Naive thymus-derived CD4-positive, alpha-beta T cell (primary cell): Measurements from ENCODE around the gene TMEM247. TPM values are rescaled to one million over a fixed set of nuclear protein-coding genes. Genes with fewer than 3 reads are reported as not detected.

Source experiments
- ATAC-seq: fragments of 150-1000 bp; cut with Tn5 transposase; 2 replicates; pipeline ENCODE4 v1.10.0; 2021; ENCODE audit warnings: mild to moderate bottlenecking, moderate library complexity
- CTCF ChIA-PET: fragments of 350-600 bp; sonication (Branson Sonifier 250); formaldehyde crosslinking; loops from one replicate; lab custom pipeline; 2021; ENCODE audit warnings: antibody characterized with exemption; lab: Charles Lee
- POLR2A ChIA-PET: fragments of 350-600 bp; sonication (Branson Sonifier 250); formaldehyde crosslinking; loops from one replicate; lab custom pipeline; 2021; ENCODE audit warnings: antibody characterized with exemption, inconsistent platforms; lab: Charles Lee
- DNase-seq, 9 donors: peaks; one replicate each; pipeline versions ENCODE4 v3.0.0 to v3.0.0-alpha.2; 2020 to 2022; ENCODE audit warnings: mixed read lengths in 1 of 9
- H3K27ac ChIP-seq: one replicate; pipeline ENCODE4 v1.7.0; 2013; ENCODE audit warnings: mild to moderate bottlenecking, low read depth, low read length, moderate library complexity
- H3K27me3 ChIP-seq, 2 donors: one replicate each; pipeline ENCODE4 v1.7.0; 2013; ENCODE audit warnings: low read length in 2 of 2, mild to moderate bottlenecking in 2 of 2, moderate library complexity in 2 of 2; ENCODE audit not compliant: control insufficient read depth in 2 of 2, insufficient read depth in 2 of 2
- H3K36me3 ChIP-seq, 3 experiments: 1 replicate in 2 of 3; 2 replicates in 1 of 3; pipeline ENCODE4 v1.7.0; 2013; ENCODE audit warnings: low read length in 3 of 3, mild to moderate bottlenecking in 3 of 3, moderate library complexity in 1 of 3; ENCODE audit not compliant: insufficient read depth in 3 of 3, control insufficient read depth in 2 of 3
- H3K4me1 ChIP-seq, 2 donors: one replicate each; pipeline ENCODE4 v1.7.0; 2013; ENCODE audit warnings: low read length in 2 of 2, mild to moderate bottlenecking in 2 of 2, moderate library complexity in 1 of 2; ENCODE audit not compliant: control insufficient read depth in 2 of 2, insufficient read depth in 2 of 2
- H3K4me3 ChIP-seq: 2 replicates; pipeline ENCODE4 v1.7.0; 2013; ENCODE audit warnings: mild to moderate bottlenecking, low read length
- H3K9me3 ChIP-seq, 3 experiments: 1 replicate in 2 of 3; 2 replicates in 1 of 3; pipeline ENCODE4 v1.7.0; 2013; ENCODE audit warnings: low read length in 3 of 3; ENCODE audit not compliant: control insufficient read depth in 2 of 3
- H3K27ac Mint-ChIP-seq, 9 donors: one replicate each; pipeline ENCODE4 v1.8.0; 2020 to 2022; ENCODE audit warnings: mixed read lengths in 9 of 9, mild to moderate bottlenecking in 8 of 9, moderate library complexity in 5 of 9, inconsistent platforms in 2 of 9
- H3K27me3 Mint-ChIP-seq, 5 donors: one replicate each; pipeline ENCODE4 v1.8.0; 2021 to 2022; ENCODE audit warnings: mixed read lengths in 5 of 5, mild to moderate bottlenecking in 1 of 5
- H3K36me3 Mint-ChIP-seq, 5 donors: one replicate each; pipeline ENCODE4 v1.8.0; 2020 to 2022; ENCODE audit warnings: mixed read lengths in 5 of 5, mild to moderate bottlenecking in 3 of 5, inconsistent platforms in 1 of 5
- H3K4me1 Mint-ChIP-seq, 7 donors: one replicate each; pipeline ENCODE4 v1.8.0; 2020 to 2022; ENCODE audit warnings: mixed read lengths in 7 of 7, mild to moderate bottlenecking in 3 of 7, inconsistent platforms in 1 of 7
- H3K4me3 Mint-ChIP-seq, 10 donors: one replicate each; pipeline ENCODE4 v1.8.0; 2020 to 2022; ENCODE audit warnings: mild to moderate bottlenecking in 10 of 10, mixed read lengths in 10 of 10, moderate library complexity in 6 of 10, inconsistent platforms in 2 of 10
- H3K9me3 Mint-ChIP-seq, 11 donors: one replicate each; pipeline ENCODE4 v1.8.0; 2020 to 2022; ENCODE audit warnings: mixed read lengths in 11 of 11, mild to moderate bottlenecking in 4 of 11, inconsistent platforms in 1 of 11, moderate library complexity in 1 of 11
- intact Hi-C, 2 donors: fragments of 100-400 bp; cut with micrococcal nuclease; formaldehyde crosslinking; loops; one replicate each; pipeline ENCODE4 v1.15.1; 2023
- polyA plus RNA-seq, 2 donors: library from polyadenylated mRNA; unstranded; fragments of 300-500 nt; fragmentation: Illumina TruSeq; gene quantifications; one replicate each; pipeline ENCODE4 v1.2.3, GENCODE V29; 2021
- total RNA-seq, 6 experiments: library from RNA in 5 of 6; stranded (reverse) in 5 of 6; gene quantifications; 1 replicate in 5 of 6; 2 replicates in 1 of 6; pipeline ENCODE4 v1.2.3 and lab custom pipeline; 2021 to 2026

TMEM247 gene
- total RNA-seq (not detected), polyA plus RNA-seq (not detected), total RNA-seq (lab: John Stamatoyannopoulos, UW) (not detected)

DNA sequence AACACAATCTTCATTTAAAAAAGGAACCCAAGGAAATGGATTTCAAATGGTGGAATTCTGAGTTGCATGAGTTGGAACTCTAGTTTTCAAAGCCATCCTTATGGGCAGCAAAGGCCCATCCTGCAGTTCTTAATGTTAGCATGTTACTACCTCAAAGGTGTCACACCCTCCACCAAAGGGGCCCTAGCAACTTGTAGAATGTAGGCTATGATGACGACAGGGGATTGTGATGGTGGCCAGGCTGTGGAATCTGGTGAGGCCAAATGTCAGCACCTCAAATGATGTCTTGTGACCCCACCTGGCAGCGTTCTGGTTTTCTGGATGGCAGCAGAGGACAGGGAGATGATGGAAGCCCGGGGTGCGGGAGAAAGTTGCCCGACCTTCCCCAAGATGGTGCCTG lies at the start of gene TMEM247:
Gene TMEM247, plus strand, starts transcription at position 301 of the 400 bp plus-strand sequence.
- H3K4me3 ChIP-seq = no peak within 1 kb of the TSS
- H3K27me3 Mint-ChIP-seq = peaks cover 0 to 20% (median 0%) of the 10 kb centered on the region in 5 donors
- H3K9me3 ChIP-seq = no peaks in the 10 kb centered on the region
- peaks cover 0 to 20% (median 13%) of the 10 kb centered on the region in 5 donors for H3K36me3 Mint-ChIP-seq
- H3K27ac Mint-ChIP-seq = peak within 1 kb of the TSS in 3 of 9 donors; percentile 16 to 70 (median 40)
- H3K4me1 ChIP-seq = peaks cover 0 to 12% of the 10 kb centered on the region in 2 donors
- ATAC-seq (no peak), DNase-seq (no peak)
- peaks cover 0 to 35% (median 14%) of the 10 kb centered on the region in 11 donors for H3K9me3 Mint-ChIP-seq
- H3K4me3 Mint-ChIP-seq = peak within 1 kb of the TSS in 3 of 10 donors; percentile 16 to 33 (median 21)
- POLR2A ChIA-PET = no interaction called here
- H3K27ac ChIP-seq = no peak within 1 kb of the TSS
- H3K27me3 ChIP-seq = no peaks in the 10 kb centered on the region
- no peaks in the 10 kb centered on the region for H3K36me3 ChIP-seq
- peaks cover 9 to 29% (median 24%) of the 10 kb centered on the region in 7 donors for H3K4me1 Mint-ChIP-seq
- intact Hi-C loops = no loop called here
- CTCF ChIA-PET = no interaction called here

DNA sequence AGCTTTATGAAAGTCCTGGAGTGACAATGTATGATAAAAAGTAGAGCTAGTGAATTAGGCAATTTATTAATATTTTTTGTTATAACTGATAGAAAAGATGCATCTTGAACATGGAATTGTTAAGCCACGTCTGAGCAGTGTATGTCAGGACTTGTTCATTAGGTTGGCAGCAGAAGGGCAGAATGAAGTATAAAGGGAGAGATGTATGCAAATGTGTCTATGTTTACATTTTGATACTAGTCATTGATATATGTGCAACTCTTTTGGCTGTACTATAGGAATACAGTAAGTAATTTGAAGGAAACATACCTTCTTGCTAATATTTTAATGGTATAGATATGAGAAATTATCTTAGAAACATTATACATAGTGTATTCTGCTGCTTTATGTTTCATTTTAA lies 49.0 kb upstream of the TMEM247 start:
- ChIA-PET POLR2A (no interaction called here), CTCF (interaction anchor here (0.5 kb wide), 1 partner anchor 24 kb away, joined by 3 read pairs; no protein-coding TSS in a partner anchor)
- Mint-ChIP-seq H3K27ac (peak overlapping the region in 2 of 9 donors; percentile 3 to 31), H3K4me3 (peak overlapping the region in 5 of 10 donors; percentile 3 to 53 (median 37)), H3K4me1 (peaks cover 6 to 45% (median 43%) of the 10 kb centered on the region in 7 donors), H3K36me3 (peaks cover 0 to 4% (median 0%) of the 10 kb centered on the region in 5 donors), H3K9me3 (peaks cover 0 to 8% (median 2%) of the 10 kb centered on the region in 11 donors), H3K27me3 (peaks cover 0 to 10% (median 0%) of the 10 kb centered on the region in 5 donors)
- intact Hi-C loops = no loop called here
- ATAC-seq = no peak
- DNase-seq = no peak
- Histone ChIP-seq H3K4me1 (peaks cover 28 to 29% of the 10 kb centered on the region in 2 donors), H3K4me3 (no peak overlapping the region), H3K27me3 (no peaks in the 10 kb centered on the region), H3K27ac (no peak overlapping the region), H3K36me3 (no peaks in the 10 kb centered on the region), H3K9me3 (no peaks in the 10 kb centered on the region)

DNA sequence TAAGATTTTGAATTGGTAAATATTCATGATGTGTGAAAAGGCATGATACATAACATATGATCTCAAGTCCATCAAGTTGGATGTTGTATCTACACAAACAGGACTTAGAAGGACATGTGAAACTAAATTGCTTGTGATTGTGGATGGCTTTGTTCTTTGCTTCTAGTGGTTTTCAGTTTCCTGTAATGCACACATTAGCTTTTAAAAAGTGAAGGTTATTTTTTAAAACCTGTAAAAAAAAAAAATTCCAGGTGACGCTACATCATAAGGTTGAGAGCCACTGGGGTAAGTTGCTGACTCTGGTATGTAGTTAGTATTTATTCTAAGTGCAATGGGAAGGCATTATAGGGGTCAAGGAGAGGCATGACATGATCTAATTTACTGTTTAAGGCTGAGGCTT lies 48.4 kb upstream of the TMEM247 start:
- H3K36me3 ChIP-seq = no peaks in the 10 kb centered on the region
- H3K27ac Mint-ChIP-seq = peak overlapping the region in 5 of 9 donors; percentile 3 to 71 (median 36)
- no peak overlapping the region for H3K27ac ChIP-seq
- no peak for ATAC-seq
- H3K9me3 ChIP-seq = no peaks in the 10 kb centered on the region
- peaks cover 0 to 10% (median 0%) of the 10 kb centered on the region in 5 donors for H3K27me3 Mint-ChIP-seq
- H3K4me3 Mint-ChIP-seq = peak overlapping the region in 8 of 10 donors; percentile 6 to 67 (median 40)
- H3K4me1 Mint-ChIP-seq = peaks cover 6 to 45% (median 43%) of the 10 kb centered on the region in 7 donors
- DNase-seq = peak in 3 of 9 donors; percentile 4 to 20 (median 15)
- H3K27me3 ChIP-seq = no peaks in the 10 kb centered on the region
- intact Hi-C loops = no loop called here
- POLR2A ChIA-PET = no interaction called here
- H3K36me3 Mint-ChIP-seq = peaks cover 0 to 4% (median 0%) of the 10 kb centered on the region in 5 donors
- CTCF ChIA-PET = interaction anchor here (0.5 to 0.7 kb wide), 2 partner anchors 24 to 1378 kb away, joined by 3 read pairs; no protein-coding TSS in a partner anchor
- H3K9me3 Mint-ChIP-seq = peaks cover 0 to 8% (median 2%) of the 10 kb centered on the region in 11 donors
- peaks cover 28 to 29% of the 10 kb centered on the region in 2 donors for H3K4me1 ChIP-seq
- no peak overlapping the region for H3K4me3 ChIP-seq

DNA sequence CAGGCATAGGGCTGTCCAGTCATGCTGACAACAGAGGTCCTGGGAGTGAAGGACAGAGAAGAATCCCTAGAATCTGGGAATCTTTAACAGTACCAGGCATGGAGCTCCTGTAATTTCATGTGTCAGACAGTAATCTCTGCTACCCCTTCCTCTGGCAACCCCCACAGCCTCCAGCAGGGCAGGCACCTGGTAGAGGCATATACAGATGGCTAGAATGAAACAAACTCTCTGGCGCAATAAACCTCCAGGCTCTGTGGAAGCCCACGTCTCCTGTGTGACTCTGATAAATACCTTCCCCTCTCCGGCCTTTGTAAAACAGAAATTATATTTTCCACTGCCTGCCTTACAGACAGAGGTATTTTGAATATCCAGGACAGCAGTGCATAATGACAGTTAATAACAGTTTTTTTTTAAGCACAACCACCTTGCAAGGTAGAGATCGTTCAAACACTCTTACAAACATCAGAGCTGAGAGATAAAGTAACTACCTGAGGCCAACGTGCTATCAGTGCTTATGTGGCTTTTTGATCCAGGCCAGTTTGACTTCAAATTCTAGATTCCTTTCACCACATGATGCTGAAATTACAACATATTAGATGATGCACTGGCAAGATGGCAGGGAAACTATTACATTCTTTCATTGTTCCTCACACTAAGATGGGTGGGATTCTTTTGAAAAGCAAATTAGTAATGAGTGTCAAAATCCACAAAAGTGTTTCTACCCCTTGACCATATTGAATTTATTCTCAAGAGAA lies 47.7 kb upstream of the TMEM247 start:
- ATAC-seq = no peak
- no peak for DNase-seq
- peaks cover 6 to 45% (median 43%) of the 10 kb centered on the region in 7 donors for H3K4me1 Mint-ChIP-seq

DNA sequence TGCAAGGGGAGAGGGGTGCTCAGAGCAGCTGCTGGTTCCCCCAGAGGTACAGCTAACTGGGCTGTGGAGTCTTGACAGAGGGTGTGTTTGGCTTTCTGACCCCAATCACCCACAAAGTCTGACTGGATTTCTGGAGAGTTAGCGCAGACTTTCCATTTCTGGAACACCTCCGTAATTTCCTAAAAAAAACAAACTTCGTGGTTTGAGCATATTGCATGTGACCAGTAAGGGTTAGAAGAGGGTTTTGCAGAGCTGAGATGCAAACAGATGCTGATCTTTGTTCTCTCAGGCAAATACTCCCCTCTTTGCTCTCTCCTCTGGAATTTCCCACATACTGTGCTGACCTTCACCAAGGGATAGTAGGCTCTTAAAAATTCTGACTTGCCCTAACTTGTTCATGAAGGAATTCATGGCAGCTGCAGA lies 44.5 kb upstream of the TMEM247 start:
- Histone ChIP-seq H3K36me3 (no peaks in the 10 kb centered on the region), H3K27me3 (no peaks in the 10 kb centered on the region), H3K9me3 (no peaks in the 10 kb centered on the region), H3K4me3 (no peak overlapping the region), H3K4me1 (peaks cover 46 to 47% of the 10 kb centered on the region in 2 donors), H3K27ac (no peak overlapping the region)
- POLR2A ChIA-PET = no interaction called here
- ATAC-seq (no peak), DNase-seq (no peak)
- Mint-ChIP-seq H3K9me3 (peaks cover 0 to 2% (median 0%) of the 10 kb centered on the region in 11 donors), H3K36me3 (no peaks in the 10 kb centered on the region), H3K4me3 (no peak overlapping the region), H3K4me1 (peaks cover 21 to 70% (median 57%) of the 10 kb centered on the region in 7 donors), H3K27me3 (peaks cover 0 to 11% (median 0%) of the 10 kb centered on the region in 5 donors), H3K27ac (no peak overlapping the region)
- CTCF ChIA-PET = no interaction called here
- intact Hi-C loops = no loop called here

More for the DNA sequence above, 47.7 kb upstream of the TMEM247 start:
- intact Hi-C loops = no loop called here
- Histone ChIP-seq H3K9me3 (no peaks in the 10 kb centered on the region), H3K36me3 (no peaks in the 10 kb centered on the region), H3K27me3 (no peaks in the 10 kb centered on the region), H3K27ac (no peak overlapping the region), H3K4me1 (peaks cover 28 to 29% of the 10 kb centered on the region in 2 donors), H3K4me3 (no peak overlapping the region)
- ChIA-PET CTCF (interaction anchor here (0.7 kb wide), 1 partner anchor 1378 kb away, joined by 3 read pairs; no protein-coding TSS in a partner anchor), POLR2A (no interaction called here)
- H3K4me3 Mint-ChIP-seq = peak overlapping the region in 8 of 10 donors; percentile 0 to 67 (median 26)
- peaks cover 0 to 8% (median 2%) of the 10 kb centered on the region in 11 donors for H3K9me3 Mint-ChIP-seq
- H3K27me3 Mint-ChIP-seq = peaks cover 0 to 10% (median 0%) of the 10 kb centered on the region in 5 donors
- H3K27ac Mint-ChIP-seq = peak overlapping the region in 4 of 9 donors; percentile 23 to 71 (median 44)
- peaks cover 0 to 4% (median 0%) of the 10 kb centered on the region in 5 donors for H3K36me3 Mint-ChIP-seq

DNA sequence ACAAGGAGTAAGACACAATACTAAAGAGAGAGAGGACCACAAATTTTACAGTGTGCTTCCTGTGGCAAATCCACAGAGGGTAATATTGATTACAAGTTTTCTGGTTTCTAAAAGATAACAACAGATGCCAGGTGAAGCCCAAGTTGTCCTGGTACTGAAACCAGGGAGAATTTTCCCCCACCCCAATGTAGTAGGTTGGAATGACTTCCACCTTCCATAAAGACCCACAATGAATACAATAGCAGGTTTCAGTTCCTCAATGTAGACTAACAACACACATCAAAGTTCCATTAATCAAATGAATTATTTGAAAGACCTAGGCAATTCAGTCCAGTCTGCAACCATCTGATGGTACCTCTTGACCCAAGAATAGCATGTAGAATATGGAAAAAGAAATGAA lies 44.0 kb upstream of the TMEM247 start:
- H3K36me3 Mint-ChIP-seq = no peaks in the 10 kb centered on the region
- intact Hi-C loops = no loop called here
- H3K27ac Mint-ChIP-seq = no peak overlapping the region
- Histone ChIP-seq H3K4me1 (peaks cover 51% of the 10 kb centered on the region in 2 donors), H3K27me3 (no peaks in the 10 kb centered on the region), H3K36me3 (no peaks in the 10 kb centered on the region), H3K4me3 (no peak overlapping the region), H3K9me3 (no peaks in the 10 kb centered on the region), H3K27ac (no peak overlapping the region)
- DNase-seq = no peak
- POLR2A ChIA-PET = no interaction called here
- H3K9me3 Mint-ChIP-seq = peaks cover 0 to 2% (median 0%) of the 10 kb centered on the region in 11 donors
- CTCF ChIA-PET = no interaction called here
- H3K27me3 Mint-ChIP-seq = peaks cover 0 to 11% (median 0%) of the 10 kb centered on the region in 5 donors
- ATAC-seq = no peak
- H3K4me3 Mint-ChIP-seq = no peak overlapping the region
- peaks cover 26 to 70% (median 57%) of the 10 kb centered on the region in 7 donors for H3K4me1 Mint-ChIP-seq
